Renal cortical epithelial cell (primary cell): Measurements from ENCODE around the gene FAM83F. TPM values are rescaled to one million over a fixed set of nuclear protein-coding genes. Genes with fewer than 3 reads are reported as not detected.
A peak's percentile ranks its signal among the peaks of the same experiment; 100 is the strongest.

Experiments used
- DNase-seq: peaks from one replicate; pipeline ENCODE4 v3.0.0-alpha.2; 2011; ENCODE audit warnings: low read depth
- total RNA-seq: library from RNA; depleted of rRNA; stranded (reverse); fragments of >200 nt; gene quantifications from 2 replicates; pipeline ENCODE4 v1.2.3, GENCODE V29; 2014

Gene FAM83F
- total RNA-seq, 1 donor from 2014 or later: 4.6 TPM

- DNase-seq: no peak
Measured at GRCh38 chr22:40056559-40056958, 61.8 kb downstream of the FAM83F start.

- DNase-seq: no peak
Measured at GRCh38 chr22:40057652-40058051, 62.9 kb downstream of the FAM83F start.

- no peak for DNase-seq
Measured at GRCh38 chr22:40058265-40058664, 63.5 kb downstream of the FAM83F start.

- DNase-seq: no peak
Measured at GRCh38 chr22:40065981-40066380, 71.2 kb downstream of the FAM83F start.

- no peak for DNase-seq
Measured at GRCh38 chr22:40067639-40068038, 72.9 kb downstream of the FAM83F start.

GRCh38 chr22:40070701-40071100 lies 75.9 kb downstream of the FAM83F start:
- DNase-seq: peak; percentile 52

- no peak for DNase-seq
Measured at GRCh38 chr22:40071720-40072119, 77.0 kb downstream of the FAM83F start.

GRCh38 chr22:40076702-40077645 lies 82.2 kb downstream of the FAM83F start:
- DNase-seq: peak; percentile 27

GRCh38 chr22:40077646-40078016 lies 82.9 kb downstream of the FAM83F start:
- no peak for DNase-seq

- no peak for DNase-seq
Measured at GRCh38 chr22:40081662-40082061, 86.9 kb downstream of the FAM83F start.

- DNase-seq: no peak
Measured at GRCh38 chr22:40082184-40082583, 87.4 kb downstream of the FAM83F start.

- peak; percentile 8 for DNase-seq
Measured at GRCh38 chr22:40083794-40084193, 89.0 kb downstream of the FAM83F start.

- no peak for DNase-seq
Measured at GRCh38 chr22:40084246-40084645, 89.5 kb downstream of the FAM83F start.

GRCh38 chr22:40088818-40089217 lies 94.1 kb downstream of the FAM83F start:
- no peak for DNase-seq

Other genes starting within 250 kb of the FAM83F start
- gene ENTHD1, start 101.2 kb upstream of the FAM83F start, total RNA-seq: not detected in 2 replicates
- not detected in 2 replicates for gene GRAP2, start 93.9 kb upstream of the FAM83F start, total RNA-seq
- gene TMA7B, start 34.6 kb upstream of the FAM83F start, total RNA-seq: not detected in 2 replicates
- 6.4 and 52.5 TPM in 2 replicates for gene TNRC6B, start 183.0 kb downstream of the FAM83F start, total RNA-seq